IMR-90 (cell line): ENCODE data around the gene LEPR. TPM values are rescaled to one million over a fixed set of nuclear protein-coding genes. Genes with fewer than 3 reads are reported as not detected.

Source experiments
- ATAC-seq: fragments of 200-7000 bp; cut with Tn5 transposase; 2 replicates; pipeline ENCODE4 v1.9.1; 2020; ENCODE audit warnings: low read depth, mild to moderate bottlenecking, moderate library complexity
- BruUV-seq: library from RNA; stranded (reverse); fragments of 400-500 nt; replicated peaks from 2 replicates; lab custom pipeline; 2021; lab: Mats Ljungman, UMichigan
- CTCF ChIA-PET: fragments of 300-600 bp; formaldehyde crosslinking; extraction: SDS; loops from one replicate; lab custom pipeline; 2021; ENCODE audit warnings: antibody characterized with exemption; lab: Yijun Ruan, JAX
- POLR2A ChIA-PET: fragments of 300-600 bp; sonication (Branson Sonifier 250); formaldehyde crosslinking; loops from one replicate; lab custom pipeline; 2022; ENCODE audit warnings: antibody characterized with exemption; ENCODE audit not compliant: unreplicated experiment; lab: Charles Lee
- DNase-seq: peaks from one replicate; pipeline ENCODE4 v3.0.0; 2013
- H2AFZ ChIP-seq: replicated peaks from 2 replicates; pipeline ENCODE3; 2013; ENCODE audit warnings: low read length, mild to moderate bottlenecking; ENCODE audit not compliant: poor library complexity
- H2AK5ac ChIP-seq: 2 replicates; pipeline ENCODE4 v1.6.1; 2013; ENCODE audit warnings: low read depth, low read length, inconsistent platforms
- H2AK9ac ChIP-seq: replicated peaks from 2 replicates; pipeline ENCODE3; 2013; ENCODE audit warnings: mild to moderate bottlenecking, low read depth, low read length, moderate library complexity; ENCODE audit not compliant: poor library complexity
- H2BK120ac ChIP-seq: 2 replicates; pipeline ENCODE4 v1.6.1; 2013; ENCODE audit warnings: low read depth, low read length, inconsistent platforms
- H2BK15ac ChIP-seq: 3 replicates; pipeline ENCODE4 v1.6.1; 2013; ENCODE audit warnings: low read depth, low read length, inconsistent platforms
- H2BK20ac ChIP-seq: 2 replicates; pipeline ENCODE4 v1.6.1; 2013; ENCODE audit warnings: low read depth, mild to moderate bottlenecking, inconsistent platforms, low read length, moderate library complexity
- H2BK5ac ChIP-seq: 2 replicates; pipeline ENCODE4 v1.6.1; 2013; ENCODE audit warnings: mild to moderate bottlenecking, low read depth, low read length, inconsistent platforms; ENCODE audit not compliant: poor library complexity, severe bottlenecking
- H3K14ac ChIP-seq: replicated peaks from 2 replicates; pipeline ENCODE4 v1.6.1; 2013; ENCODE audit warnings: low read depth, low read length, inconsistent platforms
- H3K18ac ChIP-seq: 2 replicates; pipeline ENCODE4 v1.6.1; 2013; ENCODE audit warnings: low read depth, low read length, control low read depth
- H3K23ac ChIP-seq: 2 replicates; pipeline ENCODE4 v1.6.1; 2013; ENCODE audit warnings: low read depth, low read length, inconsistent platforms
- H3K27ac ChIP-seq: 2 replicates; pipeline ENCODE4 v1.5.1; 2013; ENCODE audit warnings: mild to moderate bottlenecking, control low read depth, low read length; ENCODE audit not compliant: insufficient read depth
- H3K27me3 ChIP-seq: 2 replicates; pipeline ENCODE4 v1.6.1; 2013; ENCODE audit warnings: low read length; ENCODE audit not compliant: control insufficient read depth, insufficient read depth
- H3K36me3 ChIP-seq: 2 replicates; pipeline ENCODE4 v1.6.1; 2013; ENCODE audit warnings: low read length, mixed read lengths; ENCODE audit not compliant: control insufficient read depth, insufficient read depth
- H3K4ac ChIP-seq: 2 replicates; pipeline ENCODE4 v1.6.1; 2013; ENCODE audit warnings: low read depth, low read length, inconsistent platforms
- H3K4me1 ChIP-seq: 2 replicates; pipeline ENCODE4 v1.6.1; 2013; ENCODE audit warnings: low read length, mixed read lengths; ENCODE audit not compliant: control insufficient read depth, insufficient read depth
- H3K4me2 ChIP-seq: 2 replicates; pipeline ENCODE4 v1.6.1; 2013; ENCODE audit warnings: low read depth, mild to moderate bottlenecking, control low read depth, low read length, moderate library complexity
- H3K4me3 ChIP-seq: 2 replicates; pipeline ENCODE4 v1.5.1; 2013; ENCODE audit warnings: low read depth, mild to moderate bottlenecking, control low read depth, low read length, moderate library complexity; ENCODE audit not compliant: insufficient read depth
- H3K56ac ChIP-seq: 2 replicates; pipeline ENCODE4 v1.6.1; 2013; ENCODE audit warnings: low read length, inconsistent platforms; ENCODE audit not compliant: insufficient read depth; ENCODE audit errors: extremely low read depth
- H3K79me1 ChIP-seq, 2 experiments: 2 replicates each; pipeline ENCODE4 v1.6.1; 2013; ENCODE audit warnings: low read length in 2 of 2, inconsistent platforms in 1 of 2, low read depth in 1 of 2
- H3K9ac ChIP-seq: 2 replicates; pipeline ENCODE4 v1.6.1; 2013; ENCODE audit warnings: low read depth, low read length, control low read depth
- H3K9me1 ChIP-seq: 2 replicates; pipeline ENCODE4 v1.6.1; 2013; ENCODE audit warnings: low read length, inconsistent platforms; ENCODE audit not compliant: insufficient read depth
- H3K9me3 ChIP-seq: 2 replicates; pipeline ENCODE4 v1.6.1; 2013; ENCODE audit warnings: low read length; ENCODE audit not compliant: control insufficient read depth, insufficient read depth
- H4K20me1 ChIP-seq: 2 replicates; pipeline ENCODE4 v1.6.1; 2013; ENCODE audit warnings: low read length, inconsistent platforms; ENCODE audit not compliant: insufficient read depth
- H4K5ac ChIP-seq: 2 replicates; pipeline ENCODE4 v1.6.1; 2013; ENCODE audit warnings: mild to moderate bottlenecking, low read depth, low read length, control low read depth
- H4K8ac ChIP-seq, 2 experiments: 2 replicates each; pipeline ENCODE4 v1.6.1; 2013; ENCODE audit warnings: low read depth in 2 of 2, low read length in 2 of 2, control low read depth in 1 of 2, inconsistent platforms in 1 of 2
- H4K91ac ChIP-seq: 2 replicates; pipeline ENCODE4 v1.6.1; 2013; ENCODE audit warnings: low read depth, low read length, inconsistent platforms; ENCODE audit not compliant: insufficient read depth
- BHLHE40 ChIP-seq: fragments of 150-350 bp; IDR thresholded peaks from 2 replicates; pipeline ENCODE4 v1.6.1; 2016; ENCODE audit warnings: mild to moderate bottlenecking, low read depth, low read length
- CEBPB ChIP-seq: IDR thresholded peaks from 2 replicates; pipeline ENCODE4 v1.6.1; 2012; ENCODE audit warnings: low read depth, low read length, improper control_type of control experiment
- ELK1 ChIP-seq: fragments of 150-350 bp; IDR thresholded peaks from 2 replicates; pipeline ENCODE4 v1.6.1; 2016; ENCODE audit warnings: low read depth, mild to moderate bottlenecking, low read length, moderate library complexity, borderline replicate concordance
- FOS ChIP-seq: fragments of 150-350 bp; IDR thresholded peaks from 2 replicates; pipeline ENCODE4 v1.6.1; 2016; ENCODE audit warnings: low read depth, low read length
- MAFK ChIP-seq: IDR thresholded peaks from 2 replicates; pipeline ENCODE4 v1.6.1; 2012; ENCODE audit warnings: low read depth, low read length, improper control_type of control experiment
- MAZ ChIP-seq: IDR thresholded peaks from 2 replicates; pipeline ENCODE4 v1.6.1; 2012; ENCODE audit warnings: low read depth, mild to moderate bottlenecking, low read length, improper control_type of control experiment, moderate library complexity, borderline replicate concordance
- MXI1 ChIP-seq: IDR thresholded peaks from 2 replicates; pipeline ENCODE4 v1.6.1; 2012; ENCODE audit warnings: low read depth, mild to moderate bottlenecking, low read length, moderate library complexity, borderline replicate concordance
- POLR2A ChIP-seq: IDR thresholded peaks from 2 replicates; pipeline ENCODE4 v1.6.1; 2012; ENCODE audit warnings: mild to moderate bottlenecking, low read depth, low read length
- RCOR1 ChIP-seq: IDR thresholded peaks from 2 replicates; pipeline ENCODE4 v1.6.1; 2012; ENCODE audit warnings: mild to moderate bottlenecking, low read length, improper control_type of control experiment; ENCODE audit not compliant: insufficient replicate concordance
- RFX5 ChIP-seq: IDR thresholded peaks from 2 replicates; pipeline ENCODE4 v1.8.0; 2012; ENCODE audit warnings: low read depth, mild to moderate bottlenecking, low read length, moderate library complexity
- SMC3 ChIP-seq: fragments of 150-350 bp; IDR thresholded peaks from 2 replicates; pipeline ENCODE4 v1.6.1; 2016; ENCODE audit warnings: low read depth, mild to moderate bottlenecking, antibody characterized with exemption, low read length, moderate library complexity
- WGBS, 2 experiments: methylation state at CpG; one replicate each; pipeline versions ENCODE4 v1.1.5 to v1.1.7; 2013; ENCODE audit warnings: missing lambda C conversion rate in 2 of 2; ENCODE audit not compliant: insufficient read length in 1 of 2; ENCODE audit errors: extremely low coverage in 2 of 2; 5-methylcytosine and 5-hydroxymethylcytosine counted together
- dilution Hi-C: fragments of 300-500 bp; cut with HindIII; formaldehyde crosslinking; loops from one replicate; pipeline ENCODE4 v1.14.3; 2018; ENCODE audit warnings: low sequenced_read_pairs; ENCODE audit not compliant: unreplicated experiment
- in situ Hi-C: fragments of 300-500 bp; cut with MboI; formaldehyde crosslinking; loops from 3 replicates; pipeline ENCODE4 v1.14.3; 2019; ENCODE audit warnings: low sequenced_read_pairs, inconsistent platforms, mixed read lengths
- intact Hi-C: fragments of 100-400 bp; cut with micrococcal nuclease; formaldehyde crosslinking; loops from 2 replicates; pipeline ENCODE4 v1.10.0; 2022
- polyA plus RNA-seq, 3 experiments: library from polyadenylated mRNA; depleted of rRNA; stranded (reverse); fragments of >200 nt; gene quantifications; 2 replicates each; pipeline ENCODE4 v1.2.3, GENCODE V29; 2012; ENCODE audit warnings: low replicate concordance in 1 of 3
- total RNA-seq: library from RNA; depleted of rRNA; stranded (reverse); fragments of >200 nt; gene quantifications from 2 replicates; pipeline ENCODE4 v1.2.3, GENCODE V29; 2012

Gene LEPR
- total and polyA plus RNA-seq, 2 of the 4 experiments (the other 2 are of a cell fraction): 2.1 to 8.8 TPM

- 0 out of 2 replicates have a peak overlapping the region, but pooled peaks have one; percentile 39 for H3K14ac ChIP-seq
- H3K4me3 ChIP-seq: no peak overlapping the region
- 0 out of 2 replicates have a peak overlapping the region, but pooled peaks have one; percentile 22 for H3K27ac ChIP-seq
- no peak overlapping the region for H2BK15ac ChIP-seq
- 0 out of 2 replicates have a peak overlapping the region, but pooled peaks have one; percentile 15 for H3K23ac ChIP-seq
- peaks cover 8% of the 10 kb centered on the region for H3K9me1 ChIP-seq
- no peaks in the 10 kb centered on the region for H3K27me3 ChIP-seq
- peak overlapping the region; percentile 13; the same call in 1 of the 2 replicates for H3K4me2 ChIP-seq
- H4K91ac ChIP-seq: no peak overlapping the region
- DNase-seq (peak; percentile 61), ATAC-seq (peak; percentile 61)
- no peak overlapping the region for H2AFZ ChIP-seq
- no peak overlapping the region for H2AK5ac ChIP-seq
- peaks cover 35% of the 10 kb centered on the region for H3K36me3 ChIP-seq
- peaks cover 3% of the 10 kb centered on the region; the same call in 1 of the 2 replicates for H4K20me1 ChIP-seq
- H2BK120ac ChIP-seq: no peak overlapping the region
- peaks cover 38 to 58% of the 10 kb centered on the region in 2 experiments for H3K79me1 ChIP-seq
- H3K4me1 ChIP-seq: peaks cover 9% of the 10 kb centered on the region
- intact Hi-C loops: loop anchor here (5.0 kb wide), 4 partner anchors 192 to 1017 kb away; no protein-coding TSS in a partner anchor
- H3K56ac ChIP-seq: no peak overlapping the region
- 100% methylated on average over 1 of the region's 7 CpGs; no CpG with 5 or more reads in 1 of the 2 experiments for WGBS, 2 experiments
- no peaks in the 10 kb centered on the region for H3K9me3 ChIP-seq
- BruUV-seq: no TSS peak
- ChIA-PET POLR2A (no interaction called here), CTCF (interaction anchor here (1.5 kb wide), 1 partner anchor 258 kb away, joined by 5 read pairs; no protein-coding TSS in a partner anchor)
- TF ChIP-seq POLR2A: no peak
- TF ChIP-seq MXI1: no peak
- TF ChIP-seq MAZ: no peak
- TF ChIP-seq RCOR1: no peak
- TF ChIP-seq SMC3: no peak
- no peak for TF ChIP-seq ELK1
- TF ChIP-seq BHLHE40: peak; percentile 31; the same call in 1 of the 2 replicates
- TF ChIP-seq RFX5: no peak
- TF ChIP-seq CEBPB: peak; percentile 71
- no peak for TF ChIP-seq MAFK
- peak; percentile 69 for TF ChIP-seq FOS
- H2BK5ac ChIP-seq: peak overlapping the region; percentile 72
- H4K5ac ChIP-seq: no peak overlapping the region
- no peak overlapping the region for H3K4ac ChIP-seq
- in situ Hi-C loops: loop anchor here (5.0 to 10.0 kb wide), 4 partner anchors 257 to 1015 kb away; no protein-coding TSS in a partner anchor
- no peak overlapping the region; the same call in 1 of the 2 replicates for H2BK20ac ChIP-seq
- no peak overlapping the region; the same call in 1 of the 2 replicates for H3K18ac ChIP-seq
- H4K8ac ChIP-seq: no peak overlapping the region; a peak in 1 of 4 replicates
- peak overlapping the region; percentile 48 for H2AK9ac ChIP-seq
- H3K9ac ChIP-seq: peak overlapping the region; percentile 49; the same call in 1 of the 2 replicates
- dilution Hi-C loops: no loop called here
These were observed 9.3 kb downstream of the LEPR start for GRCh38 chr1:65429806-65430205.
